ENCODE data around the gene SPDYE1. TPM values are rescaled to one million over a fixed set of nuclear protein-coding genes. Genes with fewer than 3 reads are reported as not detected.
"Not testable (repeated sequence)": the region's sequence is repeated elsewhere in the genome, so short reads cannot be mapped to it uniquely, and the experiment has no call there.

The SPDYE1 gene
- total RNA-seq, 2 donors from 2014 or later, result 0.17 TPM; not detected in 1

DNA sequence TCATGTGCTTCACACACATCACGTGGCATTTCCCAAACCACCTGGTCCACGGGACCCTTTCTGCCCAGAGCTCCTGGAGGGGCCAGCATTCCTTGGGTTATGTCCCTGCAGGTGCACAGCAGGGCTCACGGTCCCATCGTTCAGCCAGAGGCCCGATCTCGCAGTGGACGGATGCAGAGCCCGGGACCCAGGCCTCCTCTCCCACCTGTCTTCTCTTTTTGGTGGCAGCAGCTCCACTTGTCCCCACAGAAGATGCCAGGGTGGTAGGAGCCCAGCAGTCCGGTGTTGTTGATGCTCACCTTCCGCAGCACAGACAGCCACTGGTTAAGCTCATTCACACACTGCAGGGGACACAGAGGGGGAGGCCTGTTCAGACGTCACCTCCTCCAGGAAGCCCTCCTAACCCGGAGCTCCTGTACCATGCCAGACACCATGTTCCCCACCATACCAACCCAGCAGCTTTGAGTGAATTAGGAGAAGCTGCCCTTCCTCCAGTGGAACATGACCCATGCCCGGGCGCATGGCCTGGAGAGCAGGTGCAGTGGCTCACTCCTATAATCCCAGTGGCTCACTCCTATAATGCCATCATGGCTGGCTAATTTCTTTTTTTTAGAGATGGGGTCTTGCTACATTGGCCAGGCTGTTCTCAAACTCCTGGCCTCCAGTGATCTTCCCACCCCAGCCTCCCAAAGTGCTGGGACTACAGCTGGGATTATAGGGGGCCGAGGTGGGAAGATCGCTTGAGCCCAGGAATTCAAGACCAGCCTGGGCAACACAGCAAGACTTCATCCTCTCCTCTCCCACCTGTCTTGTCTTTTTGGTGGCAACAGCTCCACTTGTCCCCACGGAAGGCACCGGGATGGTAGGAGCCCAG, 36.5 kb downstream of the SPDYE1 start:
- H3K9me3 ChIP-seq; H3K27me3 ChIP-seq (replicated peaks; ENCODE audit: insufficient read depth); H3K27ac ChIP-seq; DNase-seq (ENCODE audit: low spot score); H3K4me3 ChIP-seq; H3K4me1 ChIP-seq (replicated peaks); intact Hi-C loops (cut with DNase I); H3K36me3 ChIP-seq: not testable (repeated sequence)
- WGBS, result 91% methylated on average over 10 of the region's 18 CpGs

DNA sequence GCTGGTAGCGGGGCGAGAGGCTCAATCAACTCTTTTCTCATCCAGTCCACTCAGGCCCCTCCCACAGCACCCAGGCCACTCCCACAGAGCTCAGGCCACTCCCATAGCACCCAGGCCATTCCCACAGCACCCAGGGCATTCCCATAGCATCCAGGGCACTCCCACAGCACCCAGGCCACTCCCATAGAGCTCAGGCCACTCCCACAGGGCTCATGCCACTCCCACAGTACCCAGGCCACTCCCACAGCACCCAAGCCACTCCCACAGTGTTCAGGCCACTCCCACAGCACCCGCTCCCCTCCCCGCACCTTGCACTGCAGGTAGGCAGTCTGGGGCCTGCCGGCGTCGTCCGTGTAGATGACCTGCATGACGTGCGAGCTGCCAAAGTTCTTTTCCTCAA, 38.7 kb downstream of the SPDYE1 start:
- H3K4me1 ChIP-seq (replicated peaks); H3K4me3 ChIP-seq; DNase-seq (ENCODE audit: low spot score); intact Hi-C loops (cut with DNase I); H3K9me3 ChIP-seq; H3K27me3 ChIP-seq (replicated peaks; ENCODE audit: insufficient read depth); H3K36me3 ChIP-seq; H3K27ac ChIP-seq: not testable (repeated sequence)
- 66% methylated on average over 8 of the region's 10 CpGs for WGBS

DNA sequence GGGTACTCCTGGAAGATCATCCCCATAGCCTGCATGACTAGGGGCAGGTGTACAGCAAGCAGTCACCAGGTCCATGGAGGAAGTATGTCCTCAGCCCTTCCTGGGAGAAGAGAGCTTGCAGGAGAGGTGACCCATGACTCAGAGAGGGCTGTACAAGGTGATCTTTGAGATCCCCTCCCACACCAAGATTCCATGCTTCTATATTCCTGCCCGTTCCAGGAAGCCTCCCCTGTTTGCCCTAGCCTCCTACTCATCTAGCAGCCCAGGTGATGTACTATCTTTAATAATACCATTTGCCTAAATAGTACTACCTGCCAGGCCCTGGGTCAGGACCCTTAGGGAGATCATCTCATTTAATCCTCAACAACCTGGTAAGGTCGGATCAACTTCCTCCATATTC, 40.3 kb downstream of the SPDYE1 start:
- H3K27me3 ChIP-seq (replicated peaks; ENCODE audit: insufficient read depth); H3K27ac ChIP-seq; H3K36me3 ChIP-seq; H3K4me3 ChIP-seq; H3K4me1 ChIP-seq (replicated peaks); H3K9me3 ChIP-seq; DNase-seq (ENCODE audit: low spot score); intact Hi-C loops (cut with DNase I): not testable (repeated sequence)
- 77% methylated on average over 2 of the region's 2 CpGs for WGBS

DNA sequence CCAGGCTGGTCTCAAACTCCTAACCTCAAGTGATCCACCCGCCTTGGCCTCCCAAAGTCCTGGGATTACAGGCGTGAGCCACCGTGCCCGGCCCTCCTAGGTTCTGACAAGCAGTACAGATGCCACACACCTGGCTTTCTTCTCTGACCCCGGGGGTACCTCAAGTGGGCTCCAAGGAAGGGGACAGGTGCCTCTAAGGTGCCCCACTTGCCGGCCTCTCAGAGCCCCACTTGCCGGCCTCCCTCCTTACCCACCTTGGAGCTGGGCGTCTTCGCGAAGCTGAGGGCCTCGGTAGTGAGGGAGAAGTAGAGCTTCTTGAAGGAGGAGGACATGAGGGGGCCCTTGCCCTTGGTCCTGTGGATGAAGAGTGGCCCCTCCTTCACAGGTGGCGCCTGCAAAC, 40.9 kb downstream of the SPDYE1 start:
- H3K4me3 ChIP-seq; H3K4me1 ChIP-seq (replicated peaks); H3K27ac ChIP-seq; DNase-seq (ENCODE audit: low spot score); H3K36me3 ChIP-seq; intact Hi-C loops (cut with DNase I); H3K27me3 ChIP-seq (replicated peaks; ENCODE audit: insufficient read depth); H3K9me3 ChIP-seq: not testable (repeated sequence)
- WGBS, result 57% methylated on average over 7 of the region's 12 CpGs

DNA sequence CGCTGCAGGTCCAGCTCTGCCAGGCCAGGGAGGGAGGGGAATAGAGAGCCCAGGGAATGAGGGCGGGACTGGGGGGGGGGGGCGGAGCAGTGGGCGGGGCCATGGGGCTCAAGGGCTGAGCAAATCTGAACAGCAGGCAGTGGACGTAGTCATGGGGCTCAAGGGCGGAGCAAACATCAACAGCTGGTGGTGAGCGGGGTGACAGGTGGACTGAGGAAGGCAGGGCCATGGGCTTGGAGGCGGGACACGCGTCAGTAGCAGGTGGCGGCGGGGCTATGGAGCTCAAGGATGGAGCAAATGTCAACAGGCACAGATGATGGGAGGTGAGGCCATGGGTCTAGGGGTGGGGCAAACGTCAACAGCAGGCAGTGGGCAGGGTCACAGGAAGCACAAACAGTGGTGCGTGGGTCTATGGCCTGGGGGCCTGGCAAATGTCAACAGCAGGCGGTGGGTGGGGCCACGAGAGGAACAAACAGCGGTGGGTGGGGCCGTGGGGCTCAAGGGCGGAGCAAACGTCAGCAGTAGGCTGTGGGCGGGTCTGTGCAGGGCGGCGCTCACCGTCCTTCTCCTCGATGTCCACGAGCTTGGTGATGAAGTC, 41.4 kb downstream of the SPDYE1 start:
- peak; percentile 89 for DNase-seq (ENCODE audit: low spot score)
- H3K27me3 ChIP-seq (replicated peaks; ENCODE audit: insufficient read depth); H3K4me1 ChIP-seq (replicated peaks); H3K9me3 ChIP-seq; intact Hi-C loops (cut with DNase I); H3K36me3 ChIP-seq: not testable (repeated sequence)
- 5% methylated on average over 17 of the region's 26 CpGs for WGBS
- Histone ChIP-seq H3K4me3 (peak overlapping the region in 1 of 2 donors; percentile 21), H3K27ac (peak overlapping the region; percentile 61 to 64)
- TF ChIP-seq, protein P1, sequence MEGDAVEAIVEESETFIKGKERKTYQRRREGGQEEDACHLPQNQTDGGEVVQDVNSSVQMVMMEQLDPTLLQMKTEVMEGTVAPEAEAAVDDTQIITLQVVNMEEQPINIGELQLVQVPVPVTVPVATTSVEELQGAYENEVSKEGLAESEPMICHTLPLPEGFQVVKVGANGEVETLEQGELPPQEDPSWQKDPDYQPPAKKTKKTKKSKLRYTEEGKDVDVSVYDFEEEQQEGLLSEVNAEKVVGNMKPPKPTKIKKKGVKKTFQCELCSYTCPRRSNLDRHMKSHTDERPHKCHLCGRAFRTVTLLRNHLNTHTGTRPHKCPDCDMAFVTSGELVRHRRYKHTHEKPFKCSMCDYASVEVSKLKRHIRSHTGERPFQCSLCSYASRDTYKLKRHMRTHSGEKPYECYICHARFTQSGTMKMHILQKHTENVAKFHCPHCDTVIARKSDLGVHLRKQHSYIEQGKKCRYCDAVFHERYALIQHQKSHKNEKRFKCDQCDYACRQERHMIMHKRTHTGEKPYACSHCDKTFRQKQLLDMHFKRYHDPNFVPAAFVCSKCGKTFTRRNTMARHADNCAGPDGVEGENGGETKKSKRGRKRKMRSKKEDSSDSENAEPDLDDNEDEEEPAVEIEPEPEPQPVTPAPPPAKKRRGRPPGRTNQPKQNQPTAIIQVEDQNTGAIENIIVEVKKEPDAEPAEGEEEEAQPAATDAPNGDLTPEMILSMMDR (IDR thresholded peaks at IDR 0.05), result peak in 1 of 4 experiments; percentile 6

DNA sequence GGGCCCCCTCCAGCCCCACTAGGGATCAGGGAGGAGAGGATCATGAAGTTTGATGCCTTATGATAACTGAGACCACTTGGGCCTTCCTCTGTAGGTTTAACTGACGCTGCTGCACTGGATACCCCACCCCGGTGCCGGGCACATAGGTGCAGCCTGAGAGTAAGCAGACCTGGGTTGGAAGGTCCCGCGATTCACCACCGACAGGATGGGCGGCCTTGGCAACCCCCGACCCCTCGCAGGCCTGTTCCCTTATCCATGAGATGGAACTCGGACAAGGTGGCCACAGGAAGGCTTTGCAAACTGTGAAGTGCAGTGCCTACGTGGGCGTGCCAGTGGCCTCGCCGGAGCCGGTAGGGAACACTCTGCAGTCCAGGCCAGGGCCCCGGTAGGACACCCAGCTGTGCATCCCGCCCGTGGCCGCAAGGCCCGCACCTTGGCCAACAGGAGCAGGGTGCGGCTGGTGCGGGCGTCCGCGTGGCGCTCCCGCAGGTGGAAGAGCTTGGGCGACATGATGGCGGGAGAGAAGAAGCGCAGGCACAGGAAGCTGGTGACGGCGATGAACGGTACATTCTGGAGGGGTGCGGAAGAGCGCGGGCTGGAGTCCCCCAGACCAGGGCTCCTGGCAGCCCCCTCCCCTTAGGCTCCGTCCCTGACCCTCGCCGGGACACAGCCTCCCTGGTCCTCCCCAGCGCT, 42.2 kb downstream of the SPDYE1 start:
- H3K4me3 ChIP-seq, result peak overlapping the region; percentile 14 to 33
- H3K27ac ChIP-seq; H3K27me3 ChIP-seq (replicated peaks; ENCODE audit: insufficient read depth); intact Hi-C loops (cut with DNase I); H3K36me3 ChIP-seq; DNase-seq (ENCODE audit: low spot score); H3K4me1 ChIP-seq (replicated peaks); H3K9me3 ChIP-seq: not testable (repeated sequence)
- 11% methylated on average over 13 of the region's 40 CpGs for WGBS

DNA sequence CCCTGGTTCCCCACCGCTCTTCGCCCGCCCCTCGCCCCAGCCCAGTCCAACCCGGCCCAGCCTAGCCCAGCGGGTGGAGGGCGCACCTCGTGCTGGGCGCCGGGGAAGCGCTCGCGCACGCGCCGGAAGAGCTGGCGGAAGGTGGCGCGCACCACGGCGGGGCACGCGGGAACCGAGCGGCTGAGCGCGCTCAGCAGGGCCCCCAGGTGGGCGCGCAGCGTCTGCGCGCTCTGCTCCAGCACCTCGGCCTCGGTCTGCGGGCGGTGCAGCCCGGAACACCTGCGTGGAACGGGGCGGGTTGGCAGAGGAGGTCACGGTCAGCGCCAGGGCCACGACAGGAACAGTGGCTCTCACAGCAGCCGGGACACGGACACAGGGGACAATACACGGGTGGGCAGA, 42.8 kb downstream of the SPDYE1 start:
- under 1% methylated on average over 28 of the region's 46 CpGs for WGBS
- H3K4me1 ChIP-seq (replicated peaks); H3K36me3 ChIP-seq; H3K27me3 ChIP-seq (replicated peaks; ENCODE audit: insufficient read depth); intact Hi-C loops (cut with DNase I); H3K9me3 ChIP-seq; H3K27ac ChIP-seq; DNase-seq (ENCODE audit: low spot score): not testable (repeated sequence)
- peak overlapping the region; percentile 14 to 33 for H3K4me3 ChIP-seq
- TF ChIP-seq, protein P1 (IDR thresholded peaks at IDR 0.05), result peak in 1 of 4 experiments; percentile 41

Data from prostate gland (tissue), 2 donors.